Endothelial cell of umbilical vein (primary cell): ENCODE data around the gene PGM2L1. TPM values are rescaled to one million over a fixed set of nuclear protein-coding genes. Genes with fewer than 3 reads are reported as not detected.

Experiments used
- BruUV-seq: library from RNA; stranded (reverse); fragments of 400-500 nt; replicated peaks from 2 replicates; lab custom pipeline; 2021; lab: Mats Ljungman, UMichigan
- CTCF ChIA-PET: fragments of 300-600, 350-600 bp; sonication (Branson Sonifier 250); formaldehyde crosslinking; loops from one replicate; lab custom pipeline; 2021; ENCODE audit warnings: antibody characterized with exemption, inconsistent platforms; lab: Charles Lee
- POLR2A ChIA-PET: fragments of 300-600, 350-600 bp; sonication (Branson Sonifier 250); formaldehyde crosslinking; loops from one replicate; lab custom pipeline; 2021; ENCODE audit warnings: antibody characterized with exemption, inconsistent platforms; lab: Charles Lee
- DNase-seq: peaks from one replicate; pipeline ENCODE4 v3.0.0-alpha.2; 2011; ENCODE audit warnings: low read depth, low spot score
- FAIRE-seq: peaks from 2 replicates; lab custom pipeline; 2011; peaks lifted over from hg19 to GRCh38; lab: Jason Lieb, UNC
- H2AFZ ChIP-seq: 2 replicates; pipeline ENCODE4 v1.6.0; 2012; ENCODE audit warnings: low read depth, low read length, control low read depth, inconsistent platforms
- H3K27ac ChIP-seq: 2 replicates; pipeline ENCODE4 v1.5.1; 2011; ENCODE audit warnings: low read depth, mild to moderate bottlenecking, control low read depth, low read length, moderate library complexity; ENCODE audit not compliant: insufficient read depth
- H3K27me3 ChIP-seq, 2 experiments: 2 replicates each; pipeline versions ENCODE4 v1.6.0 to v1.6.1; 2011; ENCODE audit warnings: low read length in 2 of 2, mixed read lengths in 1 of 2; ENCODE audit not compliant: control insufficient read depth in 2 of 2, insufficient read depth in 2 of 2
- H3K36me3 ChIP-seq, 2 experiments: 2 replicates in 1 of 2; 3 replicates in 1 of 2; pipeline ENCODE4 v1.5.1; 2011; ENCODE audit warnings: low read length in 2 of 2, mild to moderate bottlenecking in 1 of 2, moderate library complexity in 1 of 2; ENCODE audit not compliant: control insufficient read depth in 2 of 2, insufficient read depth in 2 of 2; ENCODE audit errors: extremely low read depth in 1 of 2
- H3K4me1 ChIP-seq: 3 replicates; pipeline ENCODE4 v1.5.1; 2011; ENCODE audit warnings: mild to moderate bottlenecking, low read length; ENCODE audit not compliant: control insufficient read depth, insufficient read depth; ENCODE audit errors: extremely low read depth
- H3K4me2 ChIP-seq: 2 replicates; pipeline ENCODE4 v1.6.1; 2011; ENCODE audit warnings: low read length, control low read depth, mixed read lengths; ENCODE audit not compliant: insufficient read depth
- H3K4me3 ChIP-seq, 3 experiments: fragments of 200-600 bp in 1 of 3; sonication (generic), shearing (Covaris generic) in 1 of 3; replicated peaks in 1 of 3; 2 replicates each; pipeline ENCODE4 v1.5.1; 2011 to 2016; ENCODE audit warnings: control low read depth in 3 of 3, low read length in 3 of 3, mild to moderate bottlenecking in 2 of 3, inconsistent platforms in 1 of 3, low read depth in 1 of 3, moderate library complexity in 1 of 3; ENCODE audit not compliant: insufficient read depth in 1 of 3
- H3K79me2 ChIP-seq: 2 replicates; pipeline ENCODE4 v1.6.0; 2012; ENCODE audit warnings: low read length, inconsistent platforms; ENCODE audit not compliant: control insufficient read depth, insufficient read depth
- H3K9ac ChIP-seq: replicated peaks from 2 replicates; pipeline ENCODE3; 2011; ENCODE audit warnings: low read length, control low read depth; ENCODE audit not compliant: insufficient read depth; ENCODE audit errors: extremely low read depth
- H3K9me1 ChIP-seq: replicated peaks from 3 replicates; pipeline ENCODE4 v1.6.0; 2011; ENCODE audit warnings: mild to moderate bottlenecking, low read length; ENCODE audit not compliant: control insufficient read depth, insufficient read depth; ENCODE audit errors: extremely low read depth
- H3K9me3 ChIP-seq: replicated peaks from 2 replicates; pipeline ENCODE4 v1.5.1; 2012; ENCODE audit warnings: low read length, inconsistent platforms; ENCODE audit not compliant: control insufficient read depth, insufficient read depth
- H4K20me1 ChIP-seq: replicated peaks from 2 replicates; pipeline ENCODE3; 2011; ENCODE audit warnings: mild to moderate bottlenecking, low read length; ENCODE audit not compliant: control insufficient read depth, insufficient read depth; ENCODE audit errors: extremely low read depth
- CTCF ChIP-seq, 2 donors: IDR thresholded peaks; 1 replicate in 1 of 2; 2 replicates in 1 of 2; pipeline ENCODE4 v1.5.1; 2011; ENCODE audit warnings: low read length in 2 of 2, mild to moderate bottlenecking in 2 of 2, moderate library complexity in 2 of 2, control low read depth in 1 of 2, inconsistent platforms in 1 of 2, low read depth in 1 of 2; ENCODE audit not compliant: insufficient read depth in 1 of 2; ENCODE audit errors: extremely low read depth in 1 of 2
- EZH2 ChIP-seq: IDR thresholded peaks from 2 replicates; pipeline ENCODE4 v1.6.1; 2012; ENCODE audit warnings: borderline replicate concordance, low read depth, mild to moderate bottlenecking, moderate library complexity, low read length, inconsistent platforms; ENCODE audit not compliant: severe bottlenecking
- FOS ChIP-seq: IDR thresholded peaks from 2 replicates; pipeline ENCODE4 v1.6.1; 2011; ENCODE audit warnings: mild to moderate bottlenecking, low read length, moderate library complexity, borderline replicate concordance; ENCODE audit not compliant: insufficient read depth
- GATA2 ChIP-seq: IDR thresholded peaks from 2 replicates; pipeline ENCODE4 v1.7.0; 2011; ENCODE audit warnings: low read depth, mild to moderate bottlenecking, moderate library complexity, mixed read lengths, low read length; ENCODE audit not compliant: insufficient read length, insufficient read depth
- JUN ChIP-seq: IDR thresholded peaks from 2 replicates; pipeline ENCODE4 v1.6.1; 2011; ENCODE audit warnings: borderline replicate concordance, low read depth; ENCODE audit not compliant: insufficient read length, insufficient read depth
- MYC ChIP-seq: IDR thresholded peaks from one replicate; pipeline ENCODE4 v1.6.1; 2011; ENCODE audit warnings: mild to moderate bottlenecking, low read depth, low read length
- POLR2A ChIP-seq: IDR thresholded peaks from 2 replicates; pipeline ENCODE4 v1.6.1; 2012; ENCODE audit warnings: low read depth, mild to moderate bottlenecking, control low read depth, low read length
- POLR2AphosphoS5 ChIP-seq: IDR thresholded peaks from 2 replicates; pipeline ENCODE4 v1.6.1; 2012; ENCODE audit warnings: low read depth, mild to moderate bottlenecking, control low read depth, low read length, moderate library complexity; ENCODE audit not compliant: insufficient read depth
- dilution Hi-C: fragments of 300-500 bp; cut with MboI; formaldehyde crosslinking; loops from one replicate; pipeline ENCODE4 v1.15.0; 2019; ENCODE audit warnings: low sequenced_read_pairs; ENCODE audit not compliant: extremely low pct_ligation_motif_present
- intact Hi-C: fragments of 100-400 bp; cut with micrococcal nuclease; formaldehyde crosslinking; loops from one replicate; pipeline ENCODE4 v1.10.0; 2022
- polyA plus RNA-seq, 4 experiments: library from polyadenylated mRNA; depleted of rRNA in 3 of 4; stranded (reverse) in 3 of 4; unstranded in 1 of 4; fragments of >200 nt; gene quantifications; 2 replicates each; pipeline versions ENCODE4 v1.2.1 to v1.2.3, GENCODE V29; 2011 to 2012; ENCODE audit warnings: missing spikeins in 1 of 4
- total RNA-seq: library from RNA; stranded (reverse); gene quantifications from 2 replicates; pipeline ENCODE4 v1.2.3, GENCODE V29; 2021
- TF ChIP-seq, protein P1 (sequence below): IDR thresholded peaks from 2 replicates; pipeline ENCODE4 v1.6.1; 2011; ENCODE audit not compliant: insufficient read depth, insufficient read length

PGM2L1 gene
- total and polyA plus RNA-seq, 2 donors (not counting 3 experiments of a cell fraction or from before 2014, with no cell fraction given), result 7.9 to 31.4 TPM

- H3K27ac ChIP-seq, result no peak overlapping the region
- H4K20me1 ChIP-seq, result no peaks in the 10 kb centered on the region
- no peak overlapping the region for H3K4me3 ChIP-seq
- DNase-seq (no peak), FAIRE-seq (no peak)
- ChIA-PET POLR2A (no interaction called here), CTCF (interaction anchor here (0.7 to 1.7 kb wide), 3 partner anchors 72 to 1085 kb away, joined by 3 to 7 read pairs (median 5); no protein-coding TSS in a partner anchor)
- H2AFZ ChIP-seq, result no peak overlapping the region
- no peak for TF ChIP-seq CTCF (IDR thresholded peaks at IDR 0.05; ENCODE audit: extremely low read depth in 1 of 2, insufficient read depth in 1 of 2, low read depth in 1 of 2, low read length in 2 of 2)
- H3K4me2 ChIP-seq, result no peak overlapping the region
- no peaks in the 10 kb centered on the region for H3K4me1 ChIP-seq
- H3K79me2 ChIP-seq, result peaks cover 2% of the 10 kb centered on the region
- no peak overlapping the region for H3K9ac ChIP-seq
- dilution Hi-C loops (no loop called here), intact Hi-C loops (no loop called here)
- H3K9me3 ChIP-seq, result no peaks in the 10 kb centered on the region
- BruUV-seq, result no TSS peak
- no peaks in the 10 kb centered on the region for H3K9me1 ChIP-seq
- H3K27me3 ChIP-seq, result no peaks in the 10 kb centered on the region
- H3K36me3 ChIP-seq, result peaks cover 0 to 2% of the 10 kb centered on the region in 2 experiments
These were observed 20.5 kb downstream of the PGM2L1 start for GRCh38 chr11:74377689-74378088.

DNA sequence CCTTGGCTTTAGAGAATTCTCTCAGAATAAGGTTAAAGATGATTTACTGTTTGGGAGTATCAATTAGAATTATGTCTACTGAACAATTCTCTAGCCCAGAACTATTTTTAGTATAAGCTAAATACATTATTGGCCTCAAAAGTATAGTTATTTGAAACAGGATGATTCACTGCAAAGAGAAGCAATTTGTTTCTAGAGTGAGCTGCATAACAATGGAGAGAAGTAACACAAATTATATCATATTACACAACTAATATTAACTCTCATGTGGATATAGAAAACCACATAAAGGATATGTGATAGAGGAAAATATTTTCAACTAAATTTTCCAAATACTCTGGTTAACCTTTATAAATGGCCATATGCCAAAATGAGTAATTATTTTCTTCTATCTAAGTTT, 24.9 kb downstream of the PGM2L1 start:
- Histone ChIP-seq H3K4me1 (no peaks in the 10 kb centered on the region), H3K79me2 (no peaks in the 10 kb centered on the region), H3K9me1 (no peaks in the 10 kb centered on the region), H3K4me3 (no peak overlapping the region), H3K4me2 (no peak overlapping the region), H3K9ac (no peak overlapping the region), H3K27ac (no peak overlapping the region), H3K27me3 (no peaks in the 10 kb centered on the region), H3K36me3 (peaks cover 0 to 6% of the 10 kb centered on the region in 2 experiments), H4K20me1 (no peaks in the 10 kb centered on the region), H2AFZ (no peak overlapping the region), H3K9me3 (no peaks in the 10 kb centered on the region)
- POLR2A ChIA-PET, result no interaction called here
- FAIRE-seq (no peak), DNase-seq (no peak)
- intact Hi-C loops, result no loop called here
- BruUV-seq, result no TSS peak
- dilution Hi-C loops, result no loop called here
- no peak for TF ChIP-seq CTCF (IDR thresholded peaks at IDR 0.05; ENCODE audit: extremely low read depth in 1 of 2, insufficient read depth in 1 of 2, low read depth in 1 of 2, low read length in 2 of 2)
- TF ChIP-seq MYC, result no peak
- TF ChIP-seq POLR2AphosphoS5, result no peak
- TF ChIP-seq, protein P1, sequence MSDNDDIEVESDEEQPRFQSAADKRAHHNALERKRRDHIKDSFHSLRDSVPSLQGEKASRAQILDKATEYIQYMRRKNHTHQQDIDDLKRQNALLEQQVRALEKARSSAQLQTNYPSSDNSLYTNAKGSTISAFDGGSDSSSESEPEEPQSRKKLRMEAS, result no peak
- no peak for TF ChIP-seq FOS
- no peak for TF ChIP-seq EZH2
- no peak for TF ChIP-seq GATA2
- no peak for TF ChIP-seq POLR2A
- no peak for TF ChIP-seq JUN
- CTCF ChIA-PET, result interaction anchor here (1.2 kb wide), 2 partner anchors 10 to 118 kb away, joined by 3 to 5 read pairs; no protein-coding TSS in a partner anchor
